ENCODE data around the gene MTA2.

MTA2 gene

DNA sequence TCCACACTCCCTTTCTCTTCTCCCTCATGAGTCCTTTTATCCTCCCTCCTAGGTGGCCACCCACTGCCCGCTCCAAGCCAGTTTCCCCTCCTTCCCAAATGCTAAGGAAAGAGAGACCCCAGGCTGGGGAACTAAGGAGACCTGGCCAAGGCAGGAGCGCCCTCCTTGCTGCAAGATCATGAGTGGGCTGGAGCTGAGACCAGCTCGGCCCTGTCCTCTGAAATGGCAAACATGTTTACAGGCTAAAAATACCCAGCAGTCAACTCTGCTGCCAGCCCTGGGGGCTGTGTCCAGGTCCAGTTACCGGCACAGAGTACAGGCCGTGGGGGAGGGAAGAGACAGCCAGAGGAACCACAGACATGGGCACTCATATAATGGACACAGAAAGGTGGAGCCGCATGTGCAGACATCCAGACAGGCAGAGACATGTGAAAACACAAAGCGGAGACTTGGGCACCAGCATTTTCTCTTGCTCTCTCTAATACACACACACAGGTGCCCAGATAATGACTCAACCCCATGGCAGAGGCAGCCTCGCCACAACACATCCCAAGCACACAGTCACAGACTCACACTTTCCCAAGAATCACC, 53.9 kb downstream of the MTA2 start:
- in situ Hi-C loops (cut with MboI; ENCODE audit: low sequenced_read_pairs) = no loop called here

DNA sequence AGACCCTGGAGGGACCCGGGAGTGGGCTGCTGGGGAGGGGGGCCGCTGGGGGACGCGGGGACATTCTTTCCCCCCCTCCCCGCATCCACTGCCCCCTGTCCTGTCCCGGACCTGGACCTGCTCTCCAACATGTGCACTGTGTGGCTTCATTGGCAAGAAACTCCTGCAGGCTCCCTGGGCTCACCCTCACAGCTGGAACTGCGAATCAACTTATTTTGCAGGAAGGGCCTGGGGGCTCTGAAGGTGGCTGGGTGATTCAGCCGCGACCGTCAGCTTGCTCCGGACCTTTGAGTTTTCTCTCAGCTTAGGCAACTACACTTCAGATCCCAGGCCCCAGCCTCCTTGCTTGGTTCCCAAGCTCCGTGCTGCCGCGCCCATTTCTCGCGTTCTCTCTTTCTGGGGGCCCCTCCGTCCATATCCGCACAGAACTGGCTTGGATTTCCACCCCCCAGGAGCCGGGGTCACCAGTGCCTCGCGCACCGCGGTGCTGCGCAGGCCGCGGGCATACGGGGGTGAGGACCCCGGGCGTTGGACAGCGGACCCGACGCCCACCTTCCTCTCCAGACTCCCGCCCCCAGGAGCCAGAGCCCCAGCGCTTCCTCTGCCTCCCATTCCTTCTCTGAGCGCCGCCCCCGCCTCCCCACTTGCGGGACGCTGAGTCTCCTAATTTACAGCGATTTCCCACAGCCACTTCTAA, 54.6 kb downstream of the MTA2 start:
- in situ Hi-C loops (cut with MboI; ENCODE audit: low sequenced_read_pairs) = no loop called here

DNA sequence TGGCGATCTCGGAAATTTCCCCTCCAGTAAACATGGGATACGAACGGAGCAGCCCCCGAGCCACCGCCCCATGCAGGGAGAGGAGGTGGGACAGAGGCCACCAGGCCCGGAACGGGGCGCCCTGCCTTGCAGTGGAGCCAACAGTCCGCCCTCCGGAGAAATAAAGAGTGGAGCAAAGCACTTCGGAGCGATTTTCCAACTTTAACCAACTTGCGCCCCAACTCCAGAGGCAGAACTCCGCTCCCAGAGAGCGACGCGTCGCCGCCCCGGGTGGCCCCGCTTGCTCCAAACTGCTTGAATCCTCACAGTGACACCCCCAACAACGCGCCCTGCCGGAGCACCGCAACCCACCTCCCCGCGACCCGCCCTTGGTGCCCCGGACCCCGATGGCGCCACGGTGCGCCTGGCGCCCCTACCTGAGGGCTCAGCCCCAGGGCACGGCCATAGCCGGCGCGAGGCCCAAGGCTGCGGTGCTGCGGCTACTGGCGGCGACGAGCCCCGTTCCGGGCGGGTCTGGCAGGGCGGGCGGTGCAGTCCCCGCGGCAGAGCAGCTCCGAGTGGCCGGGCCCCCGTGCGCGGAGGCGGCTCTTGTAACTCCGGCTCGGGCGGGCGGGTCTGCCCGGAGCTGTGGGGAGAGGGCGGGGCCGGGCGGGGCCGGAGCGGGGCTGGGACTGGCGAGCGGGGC, 55.3 kb downstream of the MTA2 start, which contains the start of gene AHNAK:
AHNAK (minus strand) TSS at position 563 of the 685 bp plus-strand sequence. CDS start 10,708 bp downstream, outside the sequence.
- in situ Hi-C loops (cut with MboI; ENCODE audit: low sequenced_read_pairs) = no loop called here

DNA sequence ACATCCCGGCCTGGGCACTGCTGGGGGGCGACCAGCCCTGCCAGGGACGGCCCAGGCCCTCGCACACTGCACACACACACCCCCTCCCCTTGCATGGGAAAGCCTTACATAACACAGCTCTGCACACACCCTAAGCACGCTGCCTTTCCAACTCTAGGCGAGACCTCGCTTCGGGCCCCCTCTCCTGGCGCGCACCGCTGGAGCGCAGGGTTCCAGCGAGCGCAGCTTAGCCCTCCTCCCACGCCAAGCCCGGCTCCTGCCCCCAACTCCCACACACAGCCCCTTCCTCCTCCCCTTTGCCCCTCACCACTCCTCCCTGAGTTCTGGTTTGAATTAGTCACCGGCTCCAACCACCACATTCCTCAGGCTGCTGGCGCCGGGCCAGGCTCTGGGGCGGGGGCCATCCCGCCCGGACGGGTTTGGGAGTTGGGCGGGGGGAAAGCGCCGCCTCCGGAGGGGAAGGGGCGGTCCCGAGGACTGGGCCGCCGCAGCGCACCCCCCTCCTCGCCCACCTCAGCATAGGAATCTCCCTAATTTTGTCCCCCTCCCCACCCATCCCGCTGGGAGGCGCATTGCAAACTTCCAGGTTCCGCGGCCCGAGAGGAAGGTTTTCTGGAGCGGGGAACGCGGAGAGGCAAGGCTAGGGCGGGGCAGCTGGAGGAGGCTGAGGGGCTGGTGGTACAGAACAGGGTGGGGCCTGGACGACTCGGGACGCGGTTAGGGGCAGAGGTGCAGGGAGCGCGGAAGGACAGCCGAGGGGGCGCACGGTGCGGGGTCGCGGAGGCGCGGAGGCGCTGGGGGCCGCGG, 56.0 kb downstream of the MTA2 start:
- in situ Hi-C loops (cut with MboI; ENCODE audit: low sequenced_read_pairs) = no loop called here

DNA sequence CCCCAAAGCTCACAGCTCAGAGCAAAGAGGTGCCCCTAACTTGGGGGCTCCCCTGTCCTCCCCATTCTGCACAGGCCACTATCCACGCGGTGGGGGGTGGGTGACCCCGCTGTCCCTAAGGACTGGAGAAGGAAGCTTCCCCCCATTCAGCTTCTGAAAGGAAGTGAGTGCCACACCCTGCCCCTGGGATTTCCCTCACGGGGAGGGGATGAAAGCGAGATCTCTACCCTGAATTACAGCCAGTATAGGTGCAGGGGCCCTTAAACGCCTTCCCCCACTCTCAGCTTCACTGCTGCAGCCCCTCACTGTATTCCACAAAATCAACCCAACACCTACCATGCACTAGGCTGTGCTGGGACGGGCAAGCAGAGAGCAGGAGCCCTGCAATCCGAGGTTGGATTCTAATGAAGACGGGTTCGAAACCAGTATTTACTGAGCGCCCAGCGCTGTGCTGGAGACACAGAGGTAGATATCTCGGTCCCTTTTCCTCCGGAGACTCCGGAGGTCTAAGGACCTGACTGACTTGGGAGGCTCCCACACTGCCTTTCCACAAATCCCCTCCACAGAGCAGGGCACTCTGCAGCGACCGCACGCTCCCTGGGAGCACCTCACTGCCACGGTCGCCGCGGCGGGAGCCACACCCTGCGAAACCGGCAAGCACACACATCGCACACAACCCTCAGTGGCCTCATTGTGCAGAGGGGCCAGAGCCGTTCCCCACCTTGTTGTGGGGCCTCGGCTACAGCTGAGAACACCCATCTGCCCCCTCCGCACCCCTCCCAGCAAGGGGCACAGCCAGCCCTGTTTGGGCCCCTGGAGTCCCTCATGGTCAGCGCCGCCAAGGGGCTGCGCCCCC, 56.9 kb downstream of the MTA2 start:
- in situ Hi-C loops (cut with MboI; ENCODE audit: low sequenced_read_pairs) = no loop called here

DNA sequence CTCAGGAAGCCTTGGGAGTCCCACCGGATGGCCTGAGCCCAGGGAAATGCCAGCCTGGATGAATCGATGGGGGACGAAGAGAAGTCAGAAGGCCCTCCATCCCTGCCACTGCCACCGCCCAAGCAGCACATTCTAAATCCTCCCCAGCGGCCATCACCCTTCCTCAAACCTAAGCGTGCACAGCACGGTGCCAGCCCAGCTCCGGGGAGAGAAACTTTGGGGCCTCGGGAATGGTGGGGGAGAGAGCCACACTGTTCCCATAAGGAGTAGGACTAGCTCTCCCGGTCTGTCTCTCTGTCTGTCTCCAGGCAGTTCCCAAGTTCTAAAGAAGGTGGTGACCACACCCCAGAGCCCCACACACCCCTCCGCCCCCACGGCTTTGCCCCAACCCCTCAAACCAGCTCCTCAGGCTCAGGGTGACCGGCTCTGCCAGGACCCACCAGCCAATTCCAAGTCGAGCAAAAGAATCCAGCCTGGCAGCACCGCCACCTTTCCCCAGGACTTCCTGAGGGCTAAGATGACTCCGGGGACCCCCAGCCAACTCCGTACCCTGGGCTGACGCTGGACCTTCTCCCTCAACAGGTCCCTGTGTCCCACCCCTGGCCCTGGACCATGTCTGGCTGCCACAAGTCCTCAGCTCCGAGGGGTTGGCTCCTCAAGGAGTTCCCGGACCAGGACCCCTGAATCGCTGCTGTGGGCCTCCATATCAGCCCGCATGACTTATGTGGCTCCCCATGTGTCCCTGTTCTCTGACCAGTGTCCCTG, 57.8 kb downstream of the MTA2 start:
- in situ Hi-C loops (cut with MboI; ENCODE audit: low sequenced_read_pairs) = no loop called here
